ENCODE measurements around the gene TMCC2.
A peak's percentile ranks its signal among the peaks of the same experiment; 100 is the strongest.

GRCh38 chr1:205240118-205240517 lies 12.4 kb downstream of the TMCC2 start:
- TF ChIP-seq, protein P1, sequence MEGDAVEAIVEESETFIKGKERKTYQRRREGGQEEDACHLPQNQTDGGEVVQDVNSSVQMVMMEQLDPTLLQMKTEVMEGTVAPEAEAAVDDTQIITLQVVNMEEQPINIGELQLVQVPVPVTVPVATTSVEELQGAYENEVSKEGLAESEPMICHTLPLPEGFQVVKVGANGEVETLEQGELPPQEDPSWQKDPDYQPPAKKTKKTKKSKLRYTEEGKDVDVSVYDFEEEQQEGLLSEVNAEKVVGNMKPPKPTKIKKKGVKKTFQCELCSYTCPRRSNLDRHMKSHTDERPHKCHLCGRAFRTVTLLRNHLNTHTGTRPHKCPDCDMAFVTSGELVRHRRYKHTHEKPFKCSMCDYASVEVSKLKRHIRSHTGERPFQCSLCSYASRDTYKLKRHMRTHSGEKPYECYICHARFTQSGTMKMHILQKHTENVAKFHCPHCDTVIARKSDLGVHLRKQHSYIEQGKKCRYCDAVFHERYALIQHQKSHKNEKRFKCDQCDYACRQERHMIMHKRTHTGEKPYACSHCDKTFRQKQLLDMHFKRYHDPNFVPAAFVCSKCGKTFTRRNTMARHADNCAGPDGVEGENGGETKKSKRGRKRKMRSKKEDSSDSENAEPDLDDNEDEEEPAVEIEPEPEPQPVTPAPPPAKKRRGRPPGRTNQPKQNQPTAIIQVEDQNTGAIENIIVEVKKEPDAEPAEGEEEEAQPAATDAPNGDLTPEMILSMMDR (IDR thresholded peaks at IDR 0.05): no peak
- TF ChIP-seq POLR2A (IDR thresholded peaks at IDR 0.05) (no peak), EP300 (IDR thresholded peaks at IDR 0.05) (peak in 1 of 4 donors; percentile 2)

Data from upper lobe of left lung (tissue), 4 donors.